Keratinocyte (primary cell): Measurements from ENCODE around the gene FNBP1.

Experiments used
- CTCF ChIP-seq, 3 experiments: IDR thresholded peaks in 1 of 3; conservative IDR thresholded peaks in 1 of 3; optimal IDR thresholded peaks in 1 of 3; 2 replicates in 2 of 3; 3 replicates in 1 of 3; pipeline versions ENCODE3 to v1.5.1; 2011; ENCODE audit warnings: low read length in 3 of 3, mild to moderate bottlenecking in 3 of 3, moderate library complexity in 2 of 3, control low read depth in 1 of 3, inconsistent platforms in 1 of 3; ENCODE audit not compliant: insufficient read depth in 2 of 3; ENCODE audit errors: extremely low read depth in 1 of 3
- EZH2 ChIP-seq: IDR thresholded peaks from one replicate; pipeline ENCODE4 v1.6.1; 2012; ENCODE audit warnings: inconsistent platforms, mild to moderate bottlenecking, low read length, moderate library complexity

GRCh38 chr9:130026583-130027340 lies 16.2 kb downstream of the FNBP1 start:
- TF ChIP-seq CTCF (optimal IDR thresholded peaks at IDR 0.05 in 1 of 3, IDR thresholded peaks at IDR 0.05 in 1 of 3, conservative IDR thresholded peaks at IDR 0.05 in 1 of 3; ENCODE audit: extremely low read depth in 1 of 3, insufficient read depth in 2 of 3, low read length in 3 of 3) (no peak), EZH2 (no peak)
